Stimulated activated CD8-positive, alpha-beta memory T cell treated with anti-CD3 and anti-CD28 coated beads, Interleukin-7, amount 100 ng/mL, for 4 hours (primary cell): ENCODE measurements around the gene TUBB4B.

Source experiments
- DNase-seq, 2 donors: peaks; one replicate each; pipeline ENCODE4 v3.0.0-alpha.2; 2020; ENCODE audit warnings: low read depth in 2 of 2

TUBB4B gene

DNA sequence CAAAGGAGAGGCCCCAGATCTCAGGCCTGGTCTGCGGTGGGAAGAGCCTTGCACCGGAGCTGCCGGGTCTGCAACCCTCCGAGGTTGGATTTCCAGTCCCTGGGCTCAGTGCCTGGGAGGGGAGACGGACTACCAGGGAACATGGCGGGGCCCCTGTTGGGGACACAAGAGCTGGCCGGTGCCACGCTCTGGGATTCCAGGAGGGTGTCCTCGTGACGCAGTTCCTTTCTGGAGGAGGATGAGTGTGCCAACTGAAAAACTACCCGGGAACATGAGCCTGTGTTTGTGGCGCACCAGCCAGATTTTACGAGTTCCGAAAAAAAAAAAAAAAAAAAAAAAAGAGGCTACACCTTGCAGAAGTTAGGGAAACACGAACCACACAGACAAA lies 52.0 kb downstream of the TUBB4B start:
- no peak for DNase-seq
